ENCODE data around the gene RABGAP1L.
A peak's percentile ranks its signal among the peaks of the same experiment; 100 is the strongest.
"Not testable (repeated sequence)": the region's sequence is repeated elsewhere in the genome, so short reads cannot be mapped to it uniquely, and the experiment has no call there.

RABGAP1L gene

GRCh38 chr1:174276087-174276486 is 116.8 kb downstream of the RABGAP1L start:
- no peak for DNase-seq
- intact Hi-C loops (cut with DNase I), result no loop called here

- intact Hi-C loops (cut with DNase I), result no loop called here
- no peak for DNase-seq
Observed at GRCh38 chr1:174284052-174284451, 124.7 kb downstream of the RABGAP1L start.

- intact Hi-C loops (cut with DNase I), result no loop called here
- DNase-seq, result no peak
Observed at GRCh38 chr1:174286042-174286441, 126.7 kb downstream of the RABGAP1L start.

GRCh38 chr1:174289644-174290310 is 130.5 kb downstream of the RABGAP1L start:
- peak in 3 of 10 donors; percentile 54 to 81 (median 56) for DNase-seq
- intact Hi-C loops (cut with DNase I), result no loop called here

- no peak for DNase-seq
- intact Hi-C loops (cut with DNase I), result no loop called here
Observed at GRCh38 chr1:174291059-174291458, 131.7 kb downstream of the RABGAP1L start.

GRCh38 chr1:174296309-174296708 is 137.0 kb downstream of the RABGAP1L start:
- no peak for DNase-seq
- intact Hi-C loops (cut with DNase I), result no loop called here

- intact Hi-C loops (cut with DNase I), result no loop called here
- DNase-seq, result no peak
Observed at GRCh38 chr1:174297351-174297750, 138.0 kb downstream of the RABGAP1L start.

GRCh38 chr1:174301295-174302077 is 142.2 kb downstream of the RABGAP1L start:
- no peak for DNase-seq
- intact Hi-C loops (cut with DNase I), result no loop called here

- DNase-seq, result no peak
- intact Hi-C loops (cut with DNase I), result no loop called here
Observed at GRCh38 chr1:174308604-174309003, 149.3 kb downstream of the RABGAP1L start.

- DNase-seq, result no peak
- intact Hi-C loops (cut with DNase I), result no loop called here
Observed at GRCh38 chr1:174309490-174309889, 150.2 kb downstream of the RABGAP1L start.

GRCh38 chr1:174314433-174314832 is 155.1 kb downstream of the RABGAP1L start:
- intact Hi-C loops (cut with DNase I), result no loop called here
- no peak for DNase-seq

GRCh38 chr1:174315239-174315638 is 155.9 kb downstream of the RABGAP1L start:
- no peak for DNase-seq
- intact Hi-C loops (cut with DNase I), result no loop called here

GRCh38 chr1:174320897-174321296 is 161.6 kb downstream of the RABGAP1L start:
- DNase-seq; intact Hi-C loops (cut with DNase I): not testable (repeated sequence)

GRCh38 chr1:174322202-174322862 is 163.0 kb downstream of the RABGAP1L start:
- DNase-seq, result no peak
- intact Hi-C loops (cut with DNase I), result no loop called here

- no peak for DNase-seq
- intact Hi-C loops (cut with DNase I), result no loop called here
Observed at GRCh38 chr1:174324493-174324892, 165.2 kb downstream of the RABGAP1L start.

- intact Hi-C loops (cut with DNase I), result no loop called here
- no peak for DNase-seq
Observed at GRCh38 chr1:174324939-174325338, 165.6 kb downstream of the RABGAP1L start.

GRCh38 chr1:174326278-174326677 is 167.0 kb downstream of the RABGAP1L start:
- intact Hi-C loops (cut with DNase I), result no loop called here
- no peak for DNase-seq

- intact Hi-C loops (cut with DNase I), result no loop called here
- no peak for DNase-seq
Observed at GRCh38 chr1:174333437-174333836, 174.1 kb downstream of the RABGAP1L start.

GRCh38 chr1:174337000-174337681 is 177.8 kb downstream of the RABGAP1L start:
- no peak for DNase-seq
- intact Hi-C loops (cut with DNase I), result no loop called here

- DNase-seq; intact Hi-C loops (cut with DNase I): not testable (repeated sequence)
Observed at GRCh38 chr1:174340404-174340803, 181.1 kb downstream of the RABGAP1L start.

- intact Hi-C loops (cut with DNase I), result no loop called here
- DNase-seq, result no peak
Observed at GRCh38 chr1:174344162-174344561, 184.8 kb downstream of the RABGAP1L start.
